GM12892 (cell line): ENCODE measurements around the gene PLEKHG7.

Experiments
- DNase-seq: peaks from one replicate; pipeline ENCODE4 v3.0.0; 2011; ENCODE audit not compliant: insufficient read length
- FAIRE-seq: peaks from 2 replicates; lab custom pipeline; 2011; peaks lifted over from hg19 to GRCh38; lab: Jason Lieb, UNC
- POLR2A ChIP-seq: IDR thresholded peaks from 2 replicates; pipeline ENCODE4 v1.6.1; 2011; ENCODE audit warnings: low read depth, low read length, control low read depth
- POLR2AphosphoS5 ChIP-seq: IDR thresholded peaks from 2 replicates; pipeline ENCODE4 v1.6.1; 2011; ENCODE audit warnings: low read depth, low read length, control low read depth
- TAF1 ChIP-seq: IDR thresholded peaks from 2 replicates; pipeline ENCODE4 v1.6.1; 2011; ENCODE audit warnings: low read depth, mild to moderate bottlenecking, control low read depth, low read length, borderline replicate concordance

Gene PLEKHG7

GRCh38 chr12:92718483-92718990, 15.7 kb downstream of the PLEKHG7 start:
- no peak for FAIRE-seq
- TF ChIP-seq TAF1 (no peak), POLR2A (no peak), POLR2AphosphoS5 (no peak)
- DNase-seq = no peak

- FAIRE-seq (no peak), DNase-seq (no peak)
- TF ChIP-seq POLR2A = no peak
- TF ChIP-seq TAF1 = no peak
- TF ChIP-seq POLR2AphosphoS5 = no peak
These were observed 16.9 kb downstream of the PLEKHG7 start for GRCh38 chr12:92719674-92720073.

DNA sequence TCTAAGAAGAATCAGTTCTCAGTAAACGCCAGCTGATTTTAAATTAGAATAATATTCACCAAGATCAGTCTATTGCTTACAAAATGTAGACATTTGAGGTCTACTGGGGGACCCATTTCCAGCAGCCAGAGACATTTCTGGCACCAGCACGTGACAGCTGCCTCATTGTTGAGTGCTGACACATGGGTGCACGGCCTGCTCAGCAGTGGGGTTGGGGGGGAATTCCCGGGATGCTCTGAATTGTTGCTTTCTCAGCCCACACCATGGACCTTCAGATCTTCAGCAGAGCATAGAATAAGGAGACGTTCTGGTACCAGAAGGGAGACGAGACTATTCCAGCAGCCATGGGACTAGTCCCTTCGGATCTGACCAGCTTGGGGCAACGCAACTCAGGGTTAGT, 18.3 kb downstream of the PLEKHG7 start:
- no peak for TF ChIP-seq TAF1
- no peak for TF ChIP-seq POLR2A
- TF ChIP-seq POLR2AphosphoS5 = no peak
- DNase-seq (no peak), FAIRE-seq (no peak)

- FAIRE-seq (no peak), DNase-seq (no peak)
- no peak for TF ChIP-seq POLR2A
- TF ChIP-seq TAF1 = no peak
- no peak for TF ChIP-seq POLR2AphosphoS5
These were observed 18.9 kb downstream of the PLEKHG7 start for GRCh38 chr12:92721656-92722055.

- no peak for TF ChIP-seq POLR2A
- no peak for TF ChIP-seq TAF1
- no peak for TF ChIP-seq POLR2AphosphoS5
- no peak for FAIRE-seq
- no peak for DNase-seq
These were observed 20.1 kb downstream of the PLEKHG7 start for GRCh38 chr12:92722897-92723296.

DNA sequence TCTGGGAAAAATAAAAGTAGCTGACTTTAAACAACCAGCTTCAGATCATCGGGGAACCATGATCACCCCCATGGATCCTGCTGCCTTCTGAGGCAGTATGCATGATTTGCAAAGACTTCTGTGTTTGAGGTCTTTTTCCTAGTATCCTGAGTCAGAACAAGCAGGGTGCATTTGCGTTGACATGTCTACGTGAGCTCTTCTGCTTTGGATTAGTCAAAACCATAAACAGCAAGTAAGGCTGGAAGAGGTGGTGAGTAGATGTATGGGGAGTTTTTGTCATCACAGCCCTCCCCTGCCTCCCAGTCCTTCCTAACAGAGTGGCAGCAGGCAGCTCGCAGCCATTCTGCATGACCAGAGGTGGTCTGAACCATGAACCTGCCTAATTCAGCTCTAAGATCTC, 24.1 kb downstream of the PLEKHG7 start:
- no peak for DNase-seq
- TF ChIP-seq POLR2AphosphoS5 (no peak), TAF1 (no peak), POLR2A (no peak)
- FAIRE-seq = no peak

- TF ChIP-seq TAF1 = no peak
- TF ChIP-seq POLR2AphosphoS5 = no peak
- FAIRE-seq = no peak
These were observed 27.1 kb downstream of the PLEKHG7 start for GRCh38 chr12:92729773-92730305.

GRCh38 chr12:92730758-92731157, 28.0 kb downstream of the PLEKHG7 start:
- TF ChIP-seq POLR2AphosphoS5 (no peak), POLR2A (no peak), TAF1 (no peak)
- DNase-seq (no peak), FAIRE-seq (no peak)

More at GRCh38 chr12:92729773-92730305, 27.1 kb downstream of the PLEKHG7 start:
- no peak for DNase-seq

GRCh38 chr12:92732216-92732615, 29.4 kb downstream of the PLEKHG7 start:
- TF ChIP-seq POLR2AphosphoS5 (no peak), TAF1 (no peak), POLR2A (no peak)
- no peak for FAIRE-seq

GRCh38 chr12:92732716-92733115, 29.9 kb downstream of the PLEKHG7 start:
- no peak for FAIRE-seq

More at GRCh38 chr12:92732216-92732615, 29.4 kb downstream of the PLEKHG7 start:
- DNase-seq = no peak

DNA sequence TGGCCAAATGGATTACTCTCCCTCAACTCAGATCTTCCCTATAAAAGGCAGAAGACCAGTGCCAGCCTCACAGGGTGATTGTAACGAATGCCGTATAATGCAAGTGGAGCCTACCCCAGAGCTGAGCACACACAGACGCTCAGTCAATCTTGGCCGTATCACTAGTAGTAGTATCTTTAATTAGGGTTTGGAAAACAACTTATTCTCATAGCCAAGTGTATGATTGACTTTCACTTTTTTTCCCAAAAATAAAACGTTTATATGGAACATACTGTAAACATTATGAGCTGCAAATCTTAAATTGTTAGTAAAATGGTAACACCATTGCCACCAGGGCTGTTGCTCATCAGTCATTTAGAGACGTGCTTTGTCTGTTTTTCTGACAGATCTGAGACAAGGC, 30.4 kb downstream of the PLEKHG7 start:
- DNase-seq (no peak), FAIRE-seq (no peak)
- TF ChIP-seq TAF1 = no peak
- no peak for TF ChIP-seq POLR2AphosphoS5
- TF ChIP-seq POLR2A = no peak

More at GRCh38 chr12:92732716-92733115, 29.9 kb downstream of the PLEKHG7 start:
- no peak for TF ChIP-seq POLR2A
- TF ChIP-seq TAF1 = no peak
- TF ChIP-seq POLR2AphosphoS5 = no peak
- DNase-seq = no peak

GRCh38 chr12:92733661-92734060, 30.9 kb downstream of the PLEKHG7 start:
- FAIRE-seq (no peak), DNase-seq (no peak)
- TF ChIP-seq TAF1 = no peak
- TF ChIP-seq POLR2A = no peak
- TF ChIP-seq POLR2AphosphoS5 = no peak
